Stimulated activated naive CD8-positive, alpha-beta T cell treated with anti-CD3 and anti-CD28 coated beads, Interleukin-15, Interleukin-2, amounts not matched to agents 100 U/mL and 50 U/mL, for 24 hours (primary cell): Measurements from ENCODE around the gene SH3GLB2.
A peak's percentile ranks its signal among the peaks of the same experiment; 100 is the strongest.
"Not testable (repeated sequence)": the region's sequence is repeated elsewhere in the genome, so short reads cannot be mapped to it uniquely, and the experiment has no call there.

ENCODE experiments used
- ATAC-seq: fragments of 150-1000 bp; cut with Tn5 transposase; one replicate; pipeline ENCODE4 v1.10.0; 2021
- DNase-seq: peaks from one replicate; pipeline ENCODE4 v3.0.0; 2021

Gene SH3GLB2

GRCh38 chr9:129014608-129015007 is 13.5 kb downstream of the SH3GLB2 start:
- ATAC-seq: no peak
- DNase-seq: no peak

- DNase-seq: no peak
- no peak for ATAC-seq
Observed at GRCh38 chr9:129014124-129014523, 14.0 kb downstream of the SH3GLB2 start.

- no peak for DNase-seq
- no peak for ATAC-seq
Observed at GRCh38 chr9:129013674-129014073, 14.5 kb downstream of the SH3GLB2 start.

GRCh38 chr9:129012893-129013448 is 15.2 kb downstream of the SH3GLB2 start:
- no peak for ATAC-seq
- no peak for DNase-seq

- no peak for DNase-seq
- ATAC-seq: no peak
Observed at GRCh38 chr9:129012343-129012742, 15.8 kb downstream of the SH3GLB2 start.

- DNase-seq (no peak), ATAC-seq (no peak)
Observed at GRCh38 chr9:129011761-129012181, 16.4 kb downstream of the SH3GLB2 start.

GRCh38 chr9:129011170-129011569 is 17.0 kb downstream of the SH3GLB2 start:
- ATAC-seq: no peak
- DNase-seq: no peak

- DNase-seq: no peak
Observed at GRCh38 chr9:129010267-129010975, 17.7 kb downstream of the SH3GLB2 start.

GRCh38 chr9:129009584-129010141 is 18.5 kb downstream of the SH3GLB2 start:
- no peak for ATAC-seq
- no peak for DNase-seq

More at GRCh38 chr9:129010267-129010975, 17.7 kb downstream of the SH3GLB2 start:
- ATAC-seq: no peak

GRCh38 chr9:129008986-129009583 is 19.0 kb downstream of the SH3GLB2 start:
- DNase-seq (no peak), ATAC-seq (no peak)

- ATAC-seq: no peak
- DNase-seq: no peak
Observed at GRCh38 chr9:129008469-129008965, 19.6 kb downstream of the SH3GLB2 start.

- DNase-seq (no peak), ATAC-seq (no peak)
Observed at GRCh38 chr9:129007766-129008468, 20.2 kb downstream of the SH3GLB2 start.

- ATAC-seq: no peak
- DNase-seq: no peak
Observed at GRCh38 chr9:129007035-129007765, 20.9 kb downstream of the SH3GLB2 start.

GRCh38 chr9:129006328-129007034 is 21.6 kb downstream of the SH3GLB2 start:
- DNase-seq: peak; percentile 57
- ATAC-seq: peak; percentile 64

GRCh38 chr9:129005336-129005997 is 22.7 kb downstream of the SH3GLB2 start:
- DNase-seq (no peak), ATAC-seq (no peak)

GRCh38 chr9:129004173-129004572 is 24.0 kb downstream of the SH3GLB2 start:
- DNase-seq, ATAC-seq: not testable (repeated sequence)

- DNase-seq (no peak), ATAC-seq (no peak)
Observed at GRCh38 chr9:129002992-129003391, 25.1 kb downstream of the SH3GLB2 start.

- ATAC-seq: no peak
- no peak for DNase-seq
Observed at GRCh38 chr9:129001504-129002325, 26.4 kb downstream of the SH3GLB2 start.

GRCh38 chr9:128999581-129000206 is 28.4 kb downstream of the SH3GLB2 start:
- DNase-seq: no peak
- ATAC-seq: no peak
